NB4 (cell line): Measurements from ENCODE around the gene GALK2.

Source experiments
- POLR2A ChIP-seq: IDR thresholded peaks from 2 replicates; pipeline ENCODE4 v1.6.1; 2011; ENCODE audit warnings: mild to moderate bottlenecking; ENCODE audit not compliant: insufficient read length; ENCODE audit errors: extremely low read depth
- TF ChIP-seq, protein P1 (sequence below): IDR thresholded peaks from one replicate; pipeline ENCODE4 v1.5.1; 2012; ENCODE audit warnings: low read depth, low read length

GRCh38 chr15:49227602-49228001 lies 57.6 kb downstream of the GALK2 start:
- TF ChIP-seq, protein P1, sequence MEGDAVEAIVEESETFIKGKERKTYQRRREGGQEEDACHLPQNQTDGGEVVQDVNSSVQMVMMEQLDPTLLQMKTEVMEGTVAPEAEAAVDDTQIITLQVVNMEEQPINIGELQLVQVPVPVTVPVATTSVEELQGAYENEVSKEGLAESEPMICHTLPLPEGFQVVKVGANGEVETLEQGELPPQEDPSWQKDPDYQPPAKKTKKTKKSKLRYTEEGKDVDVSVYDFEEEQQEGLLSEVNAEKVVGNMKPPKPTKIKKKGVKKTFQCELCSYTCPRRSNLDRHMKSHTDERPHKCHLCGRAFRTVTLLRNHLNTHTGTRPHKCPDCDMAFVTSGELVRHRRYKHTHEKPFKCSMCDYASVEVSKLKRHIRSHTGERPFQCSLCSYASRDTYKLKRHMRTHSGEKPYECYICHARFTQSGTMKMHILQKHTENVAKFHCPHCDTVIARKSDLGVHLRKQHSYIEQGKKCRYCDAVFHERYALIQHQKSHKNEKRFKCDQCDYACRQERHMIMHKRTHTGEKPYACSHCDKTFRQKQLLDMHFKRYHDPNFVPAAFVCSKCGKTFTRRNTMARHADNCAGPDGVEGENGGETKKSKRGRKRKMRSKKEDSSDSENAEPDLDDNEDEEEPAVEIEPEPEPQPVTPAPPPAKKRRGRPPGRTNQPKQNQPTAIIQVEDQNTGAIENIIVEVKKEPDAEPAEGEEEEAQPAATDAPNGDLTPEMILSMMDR: no peak
- TF ChIP-seq POLR2A: no peak
